HG03175 (cell line): ENCODE measurements around the gene MEF2D.
A peak's percentile ranks its signal among the peaks of the same experiment; 100 is the strongest.

Source experiments
- ATAC-seq: cut with Tn5 transposase; IDR thresholded peaks from one replicate; pipeline ENCODE4 v1.9.1; 2021; ENCODE audit warnings: mild to moderate bottlenecking, moderate library complexity; ENCODE audit not compliant: unreplicated experiment

MEF2D gene

GRCh38 chr1:156448134-156448967 lies 52.2 kb downstream of the MEF2D start:
- no peak for ATAC-seq

- ATAC-seq: peak; percentile 47
Observed at GRCh38 chr1:156445789-156446263, 54.7 kb downstream of the MEF2D start.

- no peak for ATAC-seq
Observed at GRCh38 chr1:156444407-156445001, 56.1 kb downstream of the MEF2D start.

GRCh38 chr1:156443286-156443685 lies 57.3 kb downstream of the MEF2D start:
- no peak for ATAC-seq

- no peak for ATAC-seq
Observed at GRCh38 chr1:156440654-156441437, 59.7 kb downstream of the MEF2D start.

- no peak for ATAC-seq
Observed at GRCh38 chr1:156439777-156440183, 60.8 kb downstream of the MEF2D start.

GRCh38 chr1:156439036-156439776 lies 61.4 kb downstream of the MEF2D start:
- no peak for ATAC-seq

- no peak for ATAC-seq
Observed at GRCh38 chr1:156438278-156438987, 62.1 kb downstream of the MEF2D start.

- ATAC-seq: no peak
Observed at GRCh38 chr1:156437037-156437867, 63.3 kb downstream of the MEF2D start.

GRCh38 chr1:156436141-156437036 lies 64.2 kb downstream of the MEF2D start:
- no peak for ATAC-seq

GRCh38 chr1:156435545-156436140 lies 64.9 kb downstream of the MEF2D start:
- ATAC-seq: no peak

GRCh38 chr1:156434989-156435544 lies 65.5 kb downstream of the MEF2D start:
- ATAC-seq: no peak

- ATAC-seq: no peak
Observed at GRCh38 chr1:156433602-156434001, 67.0 kb downstream of the MEF2D start.

- ATAC-seq: no peak
Observed at GRCh38 chr1:156433032-156433431, 67.5 kb downstream of the MEF2D start.

GRCh38 chr1:156432669-156433018 lies 67.9 kb downstream of the MEF2D start:
- no peak for ATAC-seq

GRCh38 chr1:156431769-156432668 lies 68.6 kb downstream of the MEF2D start:
- ATAC-seq: no peak

- ATAC-seq: no peak
Observed at GRCh38 chr1:156431366-156431765, 69.2 kb downstream of the MEF2D start.
